Choroid plexus epithelial cell (primary cell): ENCODE results near the gene FRMPD4.

Experiments used
- DNase-seq: peaks from one replicate; pipeline ENCODE4 v3.0.0-alpha.2; 2010; ENCODE audit warnings: low read depth
- H3K4me3 ChIP-seq: 2 replicates; pipeline ENCODE4 v1.5.1; 2011; ENCODE audit warnings: low read depth, mild to moderate bottlenecking, control low read depth, low read length, moderate library complexity
- TF ChIP-seq, protein P1 (sequence below): conservative IDR thresholded peaks from 2 replicates; pipeline ENCODE4 v1.5.1; 2011; ENCODE audit warnings: low read depth, mild to moderate bottlenecking, control low read depth, inconsistent platforms, low read length, moderate library complexity

The FRMPD4 gene

GRCh38 chrX:12719837-12720236 is 581.6 kb downstream of the FRMPD4 start:
- DNase-seq = no peak

DNA sequence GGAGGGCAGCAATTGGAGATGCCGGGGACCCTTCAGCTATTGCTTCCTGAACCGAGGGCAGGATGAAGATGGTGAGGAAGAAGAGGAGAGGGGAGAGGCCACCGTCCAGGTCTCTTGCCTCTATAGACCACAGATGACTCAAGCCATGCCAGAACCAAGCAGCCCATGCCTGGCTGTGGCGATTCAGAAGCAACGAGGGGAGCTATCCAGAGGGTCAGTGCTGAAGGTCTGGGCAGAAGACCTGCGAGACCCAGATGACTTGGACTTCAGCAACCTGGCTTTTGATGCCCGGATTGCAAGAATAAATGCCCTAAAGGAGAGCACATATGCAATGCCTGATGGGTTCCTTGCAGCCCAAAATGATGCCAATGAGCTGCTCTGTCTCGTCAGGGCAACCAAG is 582.8 kb downstream of the FRMPD4 start:
- no peak for DNase-seq

More at GRCh38 chrX:12719837-12720236, 581.6 kb downstream of the FRMPD4 start:
- no peak overlapping the region for H3K4me3 ChIP-seq
- TF ChIP-seq, protein P1, sequence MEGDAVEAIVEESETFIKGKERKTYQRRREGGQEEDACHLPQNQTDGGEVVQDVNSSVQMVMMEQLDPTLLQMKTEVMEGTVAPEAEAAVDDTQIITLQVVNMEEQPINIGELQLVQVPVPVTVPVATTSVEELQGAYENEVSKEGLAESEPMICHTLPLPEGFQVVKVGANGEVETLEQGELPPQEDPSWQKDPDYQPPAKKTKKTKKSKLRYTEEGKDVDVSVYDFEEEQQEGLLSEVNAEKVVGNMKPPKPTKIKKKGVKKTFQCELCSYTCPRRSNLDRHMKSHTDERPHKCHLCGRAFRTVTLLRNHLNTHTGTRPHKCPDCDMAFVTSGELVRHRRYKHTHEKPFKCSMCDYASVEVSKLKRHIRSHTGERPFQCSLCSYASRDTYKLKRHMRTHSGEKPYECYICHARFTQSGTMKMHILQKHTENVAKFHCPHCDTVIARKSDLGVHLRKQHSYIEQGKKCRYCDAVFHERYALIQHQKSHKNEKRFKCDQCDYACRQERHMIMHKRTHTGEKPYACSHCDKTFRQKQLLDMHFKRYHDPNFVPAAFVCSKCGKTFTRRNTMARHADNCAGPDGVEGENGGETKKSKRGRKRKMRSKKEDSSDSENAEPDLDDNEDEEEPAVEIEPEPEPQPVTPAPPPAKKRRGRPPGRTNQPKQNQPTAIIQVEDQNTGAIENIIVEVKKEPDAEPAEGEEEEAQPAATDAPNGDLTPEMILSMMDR = no peak

DNA sequence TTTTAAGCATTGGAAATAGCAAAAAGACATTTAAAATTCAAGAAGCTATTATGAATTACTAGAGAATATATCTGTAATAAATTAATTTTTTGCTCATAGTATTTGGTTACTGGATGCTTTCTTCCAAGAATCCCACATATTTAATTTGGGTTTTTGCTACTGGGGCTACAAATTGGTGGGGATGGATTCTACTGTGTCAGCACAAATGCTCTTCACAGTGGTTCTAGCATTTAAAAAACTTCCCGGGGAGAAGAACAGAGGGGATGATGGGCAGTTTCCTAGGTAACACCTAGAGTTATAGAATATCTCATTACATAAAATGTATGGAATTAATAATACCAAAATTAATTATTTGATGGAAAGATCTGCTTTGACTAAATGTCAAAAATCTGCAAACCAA is 584.0 kb downstream of the FRMPD4 start:
- no peak for DNase-seq
- no peak overlapping the region for H3K4me3 ChIP-seq
- TF ChIP-seq, protein P1 = no peak

More for the DNA sequence above, 582.8 kb downstream of the FRMPD4 start:
- no peak overlapping the region for H3K4me3 ChIP-seq
- TF ChIP-seq, protein P1 = no peak

DNA sequence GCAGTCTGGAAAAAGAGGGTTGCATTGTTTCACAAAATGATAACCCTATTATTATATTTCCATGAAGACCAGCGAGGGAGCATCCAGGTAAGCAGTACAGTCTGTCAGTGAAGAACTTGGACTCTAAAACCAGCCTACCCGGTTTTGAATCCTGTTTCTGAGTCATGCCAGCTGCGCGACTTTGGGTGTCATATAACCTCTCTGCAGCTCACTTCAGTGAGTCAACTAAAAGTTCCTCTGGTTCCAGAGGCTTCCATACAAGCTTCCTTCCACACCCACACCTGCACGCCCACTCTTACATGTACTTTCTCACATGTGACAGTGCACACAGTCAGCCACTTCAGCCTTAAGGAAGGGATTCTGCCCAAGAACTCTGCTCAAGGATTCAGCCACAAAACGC is 603.1 kb downstream of the FRMPD4 start:
- no peak for DNase-seq
- TF ChIP-seq, protein P1 = no peak
- no peak overlapping the region for H3K4me3 ChIP-seq

GRCh38 chrX:12747433-12747832 is 609.2 kb downstream of the FRMPD4 start:
- TF ChIP-seq, protein P1 = no peak
- no peak for DNase-seq
- no peak overlapping the region for H3K4me3 ChIP-seq

GRCh38 chrX:12751887-12752286 is 613.6 kb downstream of the FRMPD4 start:
- DNase-seq = no peak
- H3K4me3 ChIP-seq = no peak overlapping the region
- TF ChIP-seq, protein P1 = no peak

GRCh38 chrX:12753366-12753765 is 615.1 kb downstream of the FRMPD4 start:
- no peak overlapping the region for H3K4me3 ChIP-seq
- TF ChIP-seq, protein P1 = no peak
- no peak for DNase-seq
